Measurements from ENCODE around the gene DNAH17. TPM values are rescaled to one million over a fixed set of nuclear protein-coding genes. Genes with fewer than 3 reads are reported as not detected.

Gene DNAH17
- total RNA-seq, 4 donors from 2014 or later: 0.22 to 0.51 TPM; not detected in 2

GRCh38 chr17:78374189-78374588, 203.0 kb downstream of the DNAH17 start:
- no peak for TF ChIP-seq CTCF (IDR thresholded peaks at IDR 0.05; ENCODE audit: low read depth)

Small RNA genes within 50 kb of the gene (small RNA-seq; reads per million reads assigned to genes)
- not detected for gene RF00415
- not detected for gene RN7SL454P

Other genes starting within 250 kb of the DNAH17 start
- 10 to 100 TPM; 15.4 to 33.3 (median 24.7) TPM for gene SOCS3, start 217.3 kb downstream of the DNAH17 start, total RNA-seq
- gene PGS1, start 198.7 kb downstream of the DNAH17 start, total RNA-seq: 10 to 100 TPM; 25.4 to 63.9 (median 38.4) TPM
- 10 to 100 TPM; 54.0 to 86.5 (median 71.1) TPM for gene CYTH1, start 204.9 kb upstream of the DNAH17 start, total RNA-seq

Data from subcutaneous adipose tissue (tissue), 4 donors.